Measurements from ENCODE around the gene TMEM269.
"Not testable (repeated sequence)": the region's sequence is repeated elsewhere in the genome, so short reads cannot be mapped to it uniquely, and the experiment has no call there.

The TMEM269 gene

GRCh38 chr1:42742617-42743316, 42.0 kb upstream of the TMEM269 start:
- no peak overlapping the region for H3K4me3 Mint-ChIP-seq
- no peaks in the 10 kb centered on the region for H3K27me3 Mint-ChIP-seq (ENCODE audit: low read depth)
- no peak for DNase-seq (ENCODE audit: low spot score)

GRCh38 chr1:42743317-42744147, 41.3 kb upstream of the TMEM269 start:
- H3K27ac Mint-ChIP-seq: no peak overlapping the region
- H3K4me1 Mint-ChIP-seq (ENCODE audit: low read depth): no peaks in the 10 kb centered on the region
- no peak for DNase-seq (ENCODE audit: low spot score)
- H3K4me3 Mint-ChIP-seq: no peak overlapping the region
- peaks cover 10% of the 10 kb centered on the region for H3K36me3 Mint-ChIP-seq (ENCODE audit: low read depth)
- H3K9me3 Mint-ChIP-seq: no peaks in the 10 kb centered on the region
- no peaks in the 10 kb centered on the region for H3K27me3 Mint-ChIP-seq (ENCODE audit: low read depth)

More at GRCh38 chr1:42742617-42743316, 42.0 kb upstream of the TMEM269 start:
- Mint-ChIP-seq H3K27ac (no peak overlapping the region), H3K36me3 (ENCODE audit: low read depth) (peaks cover 2% of the 10 kb centered on the region), H3K4me1 (ENCODE audit: low read depth) (no peaks in the 10 kb centered on the region), H3K9me3 (no peaks in the 10 kb centered on the region)

DNA sequence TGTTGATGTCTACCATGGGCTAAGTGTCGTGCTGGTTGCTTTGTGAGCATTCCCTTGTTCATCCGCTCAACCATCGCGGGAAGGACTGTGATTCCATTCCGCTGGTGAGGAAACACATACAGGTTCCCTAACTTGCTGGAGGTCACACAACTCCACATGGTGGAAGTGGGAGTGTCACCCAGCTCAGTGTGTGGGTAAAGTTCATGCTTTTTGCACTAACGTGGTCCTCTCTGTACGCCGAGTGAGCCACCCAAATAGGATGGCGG, 40.7 kb upstream of the TMEM269 start:
- no peak for DNase-seq (ENCODE audit: low spot score)
- peaks cover 10% of the 10 kb centered on the region for H3K36me3 Mint-ChIP-seq (ENCODE audit: low read depth)
- no peak overlapping the region for H3K4me3 Mint-ChIP-seq
- H3K27me3 Mint-ChIP-seq (ENCODE audit: low read depth): no peaks in the 10 kb centered on the region
- no peak overlapping the region for H3K27ac Mint-ChIP-seq
- no peaks in the 10 kb centered on the region for H3K9me3 Mint-ChIP-seq
- H3K4me1 Mint-ChIP-seq (ENCODE audit: low read depth): no peaks in the 10 kb centered on the region

- H3K9me3 Mint-ChIP-seq: no peaks in the 10 kb centered on the region
- no peak overlapping the region for H3K4me3 Mint-ChIP-seq
- H3K27ac Mint-ChIP-seq: no peak overlapping the region
- H3K4me1 Mint-ChIP-seq (ENCODE audit: low read depth): no peaks in the 10 kb centered on the region
- no peak for DNase-seq (ENCODE audit: low spot score)
- no peaks in the 10 kb centered on the region for H3K27me3 Mint-ChIP-seq (ENCODE audit: low read depth)
- peaks cover 20% of the 10 kb centered on the region for H3K36me3 Mint-ChIP-seq (ENCODE audit: low read depth)
Observed at GRCh38 chr1:42745851-42746250, 38.9 kb upstream of the TMEM269 start.

DNA sequence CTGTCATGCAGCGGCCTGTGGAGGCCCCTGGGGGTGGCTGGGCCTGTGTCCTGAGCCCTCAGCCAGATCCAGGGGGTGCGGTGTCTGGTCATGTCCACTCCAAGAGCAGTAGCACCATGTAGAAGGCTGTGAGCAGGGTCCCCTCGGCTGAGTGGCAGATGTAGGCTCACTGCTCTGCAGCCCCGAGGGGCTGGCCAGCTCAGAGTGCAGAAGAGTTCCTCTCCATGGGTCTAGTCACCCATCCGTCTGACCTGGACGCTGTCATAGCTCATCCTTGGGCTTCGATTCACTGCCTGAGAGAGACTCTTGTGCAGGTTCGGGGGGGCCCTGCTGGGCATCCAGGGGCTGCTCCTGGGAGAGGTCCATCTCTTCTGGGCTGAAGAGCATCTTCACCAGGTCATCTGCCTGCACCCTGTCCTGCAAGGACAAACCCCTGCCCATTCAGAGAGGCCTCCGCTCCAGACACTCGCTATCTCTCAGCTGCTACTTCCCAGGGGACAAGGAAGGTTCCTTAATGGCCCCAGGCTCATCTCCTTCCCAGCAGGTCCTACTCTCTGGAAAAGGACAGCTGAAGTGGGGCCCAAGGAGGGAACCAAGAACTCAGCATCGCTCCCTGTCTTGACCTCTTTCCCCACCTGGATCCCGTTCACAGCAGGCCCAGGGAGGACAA, 38.2 kb upstream of the TMEM269 start:
- DNase-seq (ENCODE audit: low spot score): no peak
- H3K4me1 Mint-ChIP-seq (ENCODE audit: low read depth): no peaks in the 10 kb centered on the region
- no peak overlapping the region for H3K4me3 Mint-ChIP-seq
- no peaks in the 10 kb centered on the region for H3K27me3 Mint-ChIP-seq (ENCODE audit: low read depth)
- no peak overlapping the region for H3K27ac Mint-ChIP-seq
- H3K36me3 Mint-ChIP-seq (ENCODE audit: low read depth): peaks cover 21% of the 10 kb centered on the region
- peaks cover 1% of the 10 kb centered on the region for H3K9me3 Mint-ChIP-seq

GRCh38 chr1:42747125-42747524, 37.7 kb upstream of the TMEM269 start:
- Mint-ChIP-seq H3K27me3 (ENCODE audit: low read depth) (no peaks in the 10 kb centered on the region), H3K4me1 (ENCODE audit: low read depth) (no peaks in the 10 kb centered on the region), H3K36me3 (ENCODE audit: low read depth) (peaks cover 27% of the 10 kb centered on the region), H3K9me3 (peaks cover 5% of the 10 kb centered on the region), H3K27ac (no peak overlapping the region), H3K4me3 (no peak overlapping the region)
- no peak for DNase-seq (ENCODE audit: low spot score)

- Mint-ChIP-seq H3K27ac (no peak overlapping the region), H3K36me3 (ENCODE audit: low read depth) (peaks cover 36% of the 10 kb centered on the region), H3K27me3 (ENCODE audit: low read depth) (no peaks in the 10 kb centered on the region), H3K4me3 (no peak overlapping the region), H3K9me3 (peaks cover 5% of the 10 kb centered on the region), H3K4me1 (ENCODE audit: low read depth) (no peaks in the 10 kb centered on the region)
- DNase-seq (ENCODE audit: low spot score): no peak
Observed at GRCh38 chr1:42748021-42748420, 36.8 kb upstream of the TMEM269 start.

GRCh38 chr1:42748461-42749410, 36.1 kb upstream of the TMEM269 start:
- Mint-ChIP-seq H3K27me3 (ENCODE audit: low read depth) (no peaks in the 10 kb centered on the region), H3K27ac (peak overlapping the region; percentile 34), H3K9me3 (peaks cover 5% of the 10 kb centered on the region), H3K36me3 (ENCODE audit: low read depth) (peaks cover 38% of the 10 kb centered on the region), H3K4me3 (no peak overlapping the region), H3K4me1 (ENCODE audit: low read depth) (no peaks in the 10 kb centered on the region)
- DNase-seq (ENCODE audit: low spot score): no peak

DNA sequence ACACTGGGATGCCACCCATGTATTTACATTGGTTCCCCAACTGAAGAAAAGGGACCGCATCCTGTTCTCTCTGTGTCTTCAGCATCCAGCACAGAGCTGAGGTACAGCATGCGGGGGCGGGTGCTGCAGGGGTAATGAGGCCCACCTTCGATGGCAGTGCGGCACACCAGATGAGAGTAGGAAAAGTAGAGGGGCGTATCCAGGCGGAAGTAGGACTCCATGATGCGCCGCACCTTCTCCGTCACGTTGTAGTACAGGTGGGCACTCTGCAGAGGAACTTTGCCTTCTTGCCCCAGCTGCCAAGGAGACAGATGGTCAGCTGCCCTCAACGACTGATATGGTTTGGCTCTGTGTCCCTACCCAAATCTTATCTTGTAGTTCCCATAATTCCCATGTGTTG, 34.8 kb upstream of the TMEM269 start:
- no peaks in the 10 kb centered on the region for H3K4me1 Mint-ChIP-seq (ENCODE audit: low read depth)
- peaks cover 5% of the 10 kb centered on the region for H3K9me3 Mint-ChIP-seq
- no peak overlapping the region for H3K4me3 Mint-ChIP-seq
- no peaks in the 10 kb centered on the region for H3K27me3 Mint-ChIP-seq (ENCODE audit: low read depth)
- no peak overlapping the region for H3K27ac Mint-ChIP-seq
- no peak for DNase-seq (ENCODE audit: low spot score)
- peaks cover 48% of the 10 kb centered on the region for H3K36me3 Mint-ChIP-seq (ENCODE audit: low read depth)

- not testable (repeated sequence) for DNase-seq (ENCODE audit: low spot score); H3K9me3 Mint-ChIP-seq; H3K27me3 Mint-ChIP-seq (ENCODE audit: low read depth); H3K4me1 Mint-ChIP-seq (ENCODE audit: low read depth); H3K4me3 Mint-ChIP-seq
- Mint-ChIP-seq H3K27ac (peak overlapping the region; percentile 34), H3K36me3 (ENCODE audit: low read depth) (peaks cover 57% of the 10 kb centered on the region)
Observed at GRCh38 chr1:42751511-42752070, 33.2 kb upstream of the TMEM269 start.

DNA sequence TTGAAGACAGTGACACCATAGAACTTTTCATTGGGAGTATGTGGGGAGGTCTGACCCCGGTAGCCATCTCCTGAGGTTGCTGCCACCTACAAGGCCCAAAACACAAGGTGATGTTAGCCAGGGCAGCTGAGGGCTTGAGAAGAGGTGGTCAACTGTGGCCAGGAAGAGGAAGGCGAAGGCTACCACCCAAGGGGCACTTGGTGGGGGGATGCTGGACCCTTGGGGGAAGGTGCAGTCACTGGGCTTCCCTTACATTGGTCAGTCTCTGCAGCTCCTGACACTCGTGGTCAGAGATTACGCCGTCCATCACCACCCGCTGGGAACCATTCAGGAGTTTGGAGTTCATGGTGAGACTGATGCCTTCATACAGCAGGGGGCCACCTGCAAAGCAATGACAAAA, 32.5 kb upstream of the TMEM269 start:
- H3K36me3 Mint-ChIP-seq (ENCODE audit: low read depth): peaks cover 59% of the 10 kb centered on the region

DNA sequence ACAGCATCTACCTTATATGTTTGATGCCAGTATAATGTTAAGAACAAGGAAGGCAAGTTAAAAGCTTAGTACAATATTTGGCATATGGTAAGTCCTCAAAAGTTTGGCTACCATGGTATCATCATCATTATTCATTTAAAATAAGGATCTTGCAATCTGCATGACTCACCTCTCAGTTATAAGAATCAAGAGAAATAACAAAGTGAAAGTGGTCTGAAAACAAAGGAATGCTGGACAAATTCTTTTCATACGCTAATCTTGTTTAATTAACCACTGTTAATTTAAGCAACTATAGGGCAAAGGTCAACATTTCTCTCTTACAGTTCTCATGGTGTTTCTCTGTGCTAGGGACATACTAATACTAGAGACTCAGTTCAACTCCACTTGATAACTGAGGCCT, 31.7 kb upstream of the TMEM269 start:
- no peaks in the 10 kb centered on the region for H3K4me1 Mint-ChIP-seq (ENCODE audit: low read depth)
- H3K36me3 Mint-ChIP-seq (ENCODE audit: low read depth): peaks cover 59% of the 10 kb centered on the region
- peaks cover 5% of the 10 kb centered on the region for H3K9me3 Mint-ChIP-seq

More for the DNA sequence above, 32.5 kb upstream of the TMEM269 start:
- peaks cover 5% of the 10 kb centered on the region for H3K9me3 Mint-ChIP-seq
- no peaks in the 10 kb centered on the region for H3K27me3 Mint-ChIP-seq (ENCODE audit: low read depth)
- no peak overlapping the region for H3K4me3 Mint-ChIP-seq
- H3K4me1 Mint-ChIP-seq (ENCODE audit: low read depth): no peaks in the 10 kb centered on the region
- no peak overlapping the region for H3K27ac Mint-ChIP-seq
- DNase-seq (ENCODE audit: low spot score): no peak

More for the DNA sequence above, 31.7 kb upstream of the TMEM269 start:
- H3K4me3 Mint-ChIP-seq: no peak overlapping the region
- no peak for DNase-seq (ENCODE audit: low spot score)
- no peaks in the 10 kb centered on the region for H3K27me3 Mint-ChIP-seq (ENCODE audit: low read depth)
- no peak overlapping the region for H3K27ac Mint-ChIP-seq

All from T-helper 2 cell treated with Interferon-gamma antibody and Interleukin-4, amounts not matched to agents 5 μg/mL and 100 μg/mL, for 36 hours (primary cell).